D721Med (cell line): ENCODE results near the gene ALOX15B.
"Not testable (repeated sequence)": the region's sequence is repeated elsewhere in the genome, so short reads cannot be mapped to it uniquely, and the experiment has no call there.

Experiments used
- DNase-seq: peaks from one replicate; pipeline ENCODE4 v3.0.0; 2011; ENCODE audit warnings: low spot score; ENCODE audit not compliant: insufficient read length
- FAIRE-seq: peaks from 2 replicates; lab custom pipeline; 2011; peaks lifted over from hg19 to GRCh38; lab: Jason Lieb, UNC
- TF ChIP-seq, protein P1 (sequence below): IDR thresholded peaks from 2 replicates; pipeline ENCODE4 v1.5.1; 2012; ENCODE audit warnings: mild to moderate bottlenecking, control low read depth; ENCODE audit not compliant: insufficient read depth; ENCODE audit errors: missing control alignments

The ALOX15B gene

DNA sequence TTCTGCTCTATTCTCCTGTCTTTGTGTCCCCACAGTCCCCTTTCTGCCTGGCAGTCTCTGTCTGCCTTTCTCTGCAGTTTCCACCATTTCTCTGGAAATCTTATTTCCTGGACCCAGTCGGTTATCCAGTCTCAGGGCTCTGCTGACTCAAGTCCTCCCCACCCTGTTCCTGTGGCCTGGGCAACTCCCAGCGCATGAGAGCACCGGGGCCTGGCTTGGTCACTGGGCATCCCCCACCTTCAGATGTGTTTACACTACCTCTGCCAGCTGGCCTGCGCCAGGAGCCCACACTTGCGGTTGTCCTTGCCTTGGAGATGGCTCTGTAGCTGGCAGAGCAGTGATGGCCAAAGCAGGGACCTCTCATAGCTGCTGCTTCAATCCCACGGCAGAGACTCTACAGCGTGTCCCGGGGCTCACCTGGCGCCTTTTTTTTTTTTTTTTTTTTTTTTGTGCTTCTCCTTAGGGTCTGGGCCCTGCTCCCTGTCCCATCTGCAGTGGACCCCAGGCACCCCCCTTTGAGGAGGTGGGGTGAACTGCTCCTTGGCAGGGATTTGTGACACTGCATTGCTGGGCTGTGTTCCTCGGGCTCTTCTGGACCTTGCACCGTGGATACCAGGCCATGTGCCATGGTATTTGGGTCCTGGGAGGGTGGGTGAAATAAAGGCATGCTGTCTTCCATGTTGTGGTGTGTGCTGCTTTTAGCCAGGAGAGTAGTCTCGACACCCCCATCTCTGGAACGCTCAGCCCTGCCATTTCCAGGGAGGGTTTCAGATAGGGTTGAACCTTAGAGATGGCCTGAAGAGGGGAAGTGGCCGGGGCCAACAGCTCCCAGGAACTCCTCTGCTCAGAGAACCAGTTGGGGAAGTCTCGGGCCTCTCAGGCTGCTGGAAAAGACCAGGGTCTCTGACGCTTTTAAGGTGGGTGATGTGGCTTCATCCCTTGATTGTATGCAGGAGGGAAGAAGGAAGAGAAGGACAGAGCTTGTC, 18.9 kb upstream of the ALOX15B start:
- no peak for DNase-seq
- TF ChIP-seq, protein P1, sequence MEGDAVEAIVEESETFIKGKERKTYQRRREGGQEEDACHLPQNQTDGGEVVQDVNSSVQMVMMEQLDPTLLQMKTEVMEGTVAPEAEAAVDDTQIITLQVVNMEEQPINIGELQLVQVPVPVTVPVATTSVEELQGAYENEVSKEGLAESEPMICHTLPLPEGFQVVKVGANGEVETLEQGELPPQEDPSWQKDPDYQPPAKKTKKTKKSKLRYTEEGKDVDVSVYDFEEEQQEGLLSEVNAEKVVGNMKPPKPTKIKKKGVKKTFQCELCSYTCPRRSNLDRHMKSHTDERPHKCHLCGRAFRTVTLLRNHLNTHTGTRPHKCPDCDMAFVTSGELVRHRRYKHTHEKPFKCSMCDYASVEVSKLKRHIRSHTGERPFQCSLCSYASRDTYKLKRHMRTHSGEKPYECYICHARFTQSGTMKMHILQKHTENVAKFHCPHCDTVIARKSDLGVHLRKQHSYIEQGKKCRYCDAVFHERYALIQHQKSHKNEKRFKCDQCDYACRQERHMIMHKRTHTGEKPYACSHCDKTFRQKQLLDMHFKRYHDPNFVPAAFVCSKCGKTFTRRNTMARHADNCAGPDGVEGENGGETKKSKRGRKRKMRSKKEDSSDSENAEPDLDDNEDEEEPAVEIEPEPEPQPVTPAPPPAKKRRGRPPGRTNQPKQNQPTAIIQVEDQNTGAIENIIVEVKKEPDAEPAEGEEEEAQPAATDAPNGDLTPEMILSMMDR: no peak
- no peak for FAIRE-seq

GRCh38 chr17:8020776-8021564, 17.9 kb upstream of the ALOX15B start:
- TF ChIP-seq, protein P1: no peak
- FAIRE-seq: no peak
- no peak for DNase-seq

DNA sequence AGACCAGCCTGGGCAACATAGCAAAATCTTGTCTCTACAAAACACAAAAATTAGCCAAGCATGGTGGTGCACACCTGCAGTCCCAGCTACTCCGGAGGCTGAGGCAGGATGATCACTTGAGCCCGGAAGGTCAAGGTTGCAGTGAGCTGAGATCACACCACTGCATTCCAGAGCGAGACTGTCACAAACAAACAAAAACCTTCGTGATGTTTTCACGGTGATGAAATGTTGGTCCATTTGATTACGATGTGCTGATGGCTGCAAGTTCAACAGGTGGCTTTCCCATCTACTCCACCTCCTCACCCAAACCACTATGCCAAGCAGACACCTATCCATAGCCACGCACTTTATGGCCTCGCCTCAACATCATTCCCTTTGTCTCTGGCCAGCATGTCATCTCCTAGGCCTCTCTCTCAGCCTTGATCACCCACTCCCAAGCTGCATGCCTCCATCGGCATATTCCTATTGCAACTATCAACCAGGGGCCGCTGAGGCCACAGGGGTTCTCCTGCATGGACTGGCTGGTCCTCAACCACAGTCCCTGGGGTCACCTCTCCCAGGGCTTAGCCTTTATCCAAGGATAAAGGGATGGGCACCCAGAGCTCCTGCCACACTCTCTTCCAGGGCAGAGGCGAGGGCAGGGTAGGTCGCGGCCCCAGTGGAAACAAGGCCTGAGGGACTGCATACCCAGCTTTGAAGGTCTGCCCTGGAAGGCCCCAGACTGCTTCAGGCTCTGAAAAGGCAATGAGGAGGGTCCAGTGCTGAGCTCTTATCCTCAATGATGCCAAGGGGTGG, 17.1 kb upstream of the ALOX15B start:
- TF ChIP-seq, protein P1: no peak
- FAIRE-seq (no peak), DNase-seq (no peak)

DNA sequence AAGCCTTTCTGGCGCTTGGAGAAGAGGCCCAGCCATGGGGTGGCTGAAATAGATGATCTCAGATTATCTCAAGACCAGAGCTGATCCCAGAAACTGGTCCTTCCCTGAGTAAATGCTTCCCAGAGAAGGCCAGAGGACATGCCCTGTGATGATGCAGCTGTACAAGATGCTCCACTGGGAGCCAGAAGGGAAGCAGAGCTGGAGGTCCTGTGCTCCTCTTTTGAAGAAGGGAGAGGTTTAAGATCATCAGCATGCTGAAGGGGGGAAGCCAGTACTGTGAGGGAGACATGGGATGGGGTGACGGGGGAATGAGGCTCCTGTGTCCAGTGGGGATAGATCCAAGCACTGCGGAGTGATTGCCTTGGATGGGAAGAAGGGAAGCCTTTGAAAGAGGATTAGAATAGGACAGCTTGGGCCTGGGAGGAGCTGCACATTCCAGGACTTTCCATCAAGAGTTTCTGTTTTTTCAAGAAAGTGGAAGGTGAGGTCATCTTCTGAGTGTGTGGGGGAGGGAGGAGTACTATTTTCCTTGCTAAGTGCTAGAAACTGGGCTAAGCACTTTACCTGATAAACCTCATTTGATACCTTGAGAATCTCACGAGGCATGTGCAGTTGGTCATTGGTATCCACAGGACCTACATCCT, 16.4 kb upstream of the ALOX15B start:
- TF ChIP-seq, protein P1: no peak
- DNase-seq (no peak), FAIRE-seq (no peak)

- not testable (repeated sequence) for DNase-seq, FAIRE-seq
Measured at GRCh38 chr17:8024161-8024560, 14.7 kb upstream of the ALOX15B start.

GRCh38 chr17:8025176-8025911, 13.5 kb upstream of the ALOX15B start:
- FAIRE-seq (no peak), DNase-seq (no peak)
- TF ChIP-seq, protein P1: no peak
